HG02763 (cell line): ENCODE measurements around the gene ADGRB2.

Experiments used
- ATAC-seq: cut with Tn5 transposase; IDR thresholded peaks from one replicate; pipeline ENCODE4 v1.9.1; 2021; ENCODE audit warnings: mild to moderate bottlenecking, moderate library complexity; ENCODE audit not compliant: unreplicated experiment

Gene ADGRB2

DNA sequence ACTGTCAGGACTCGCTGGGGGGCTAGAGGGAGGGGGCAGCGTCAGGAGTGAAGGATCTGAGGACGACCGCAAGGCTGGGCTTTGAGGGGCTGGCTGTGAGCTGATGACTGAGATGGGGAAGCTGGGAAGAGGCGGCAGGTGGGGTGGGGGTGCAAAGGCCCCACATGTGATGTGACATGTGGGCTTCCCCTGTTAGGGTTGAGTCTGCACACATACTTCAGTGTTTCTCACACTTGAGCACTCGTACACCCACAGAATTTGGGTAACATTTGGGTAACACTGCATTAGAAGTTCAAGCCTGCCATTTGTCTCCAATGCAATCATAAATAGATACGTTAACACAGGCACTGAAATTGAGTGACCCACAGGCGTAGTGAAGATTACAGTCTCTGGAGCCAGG is 76.5 kb downstream of the ADGRB2 start:
- no peak for ATAC-seq

DNA sequence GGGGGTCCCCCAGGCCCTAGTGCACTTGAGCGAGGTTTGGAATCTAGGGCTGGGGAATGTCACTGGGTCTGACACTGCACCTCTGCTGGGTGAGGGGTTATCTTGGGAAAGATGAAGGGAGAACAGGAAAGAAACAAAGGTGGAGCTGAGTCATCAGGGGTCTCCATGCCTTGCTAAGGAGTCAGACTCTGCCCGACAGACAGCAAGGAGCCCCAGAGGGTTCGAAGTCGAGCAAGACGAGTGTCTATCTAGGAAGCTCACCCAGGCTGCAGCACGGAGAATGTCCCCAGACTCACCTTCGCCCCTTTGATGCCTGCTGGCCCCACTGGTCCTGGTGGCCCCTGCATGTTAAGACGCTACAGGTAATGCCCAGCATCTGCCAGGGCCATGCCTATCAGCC is 78.3 kb downstream of the ADGRB2 start:
- no peak for ATAC-seq

DNA sequence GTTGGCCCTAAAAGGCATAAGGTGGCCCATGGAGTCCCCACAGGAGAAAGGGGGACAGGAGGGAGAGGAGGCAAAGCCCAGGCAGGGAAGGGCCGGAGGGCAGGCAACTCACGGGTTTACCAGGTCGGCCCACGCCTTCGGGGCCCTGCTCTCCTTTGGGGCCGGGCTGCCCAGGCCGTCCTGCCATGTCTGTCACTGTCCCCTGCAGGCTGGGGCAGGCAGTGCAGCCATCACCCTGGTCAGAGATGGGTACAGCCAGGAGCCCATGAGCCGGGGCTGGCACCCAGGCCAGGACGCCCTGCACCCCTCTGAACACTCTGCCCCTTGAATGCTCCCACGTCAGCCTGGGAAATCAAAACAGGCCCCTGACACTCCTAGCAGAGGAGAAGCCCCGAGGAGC is 80.1 kb downstream of the ADGRB2 start:
- no peak for ATAC-seq

DNA sequence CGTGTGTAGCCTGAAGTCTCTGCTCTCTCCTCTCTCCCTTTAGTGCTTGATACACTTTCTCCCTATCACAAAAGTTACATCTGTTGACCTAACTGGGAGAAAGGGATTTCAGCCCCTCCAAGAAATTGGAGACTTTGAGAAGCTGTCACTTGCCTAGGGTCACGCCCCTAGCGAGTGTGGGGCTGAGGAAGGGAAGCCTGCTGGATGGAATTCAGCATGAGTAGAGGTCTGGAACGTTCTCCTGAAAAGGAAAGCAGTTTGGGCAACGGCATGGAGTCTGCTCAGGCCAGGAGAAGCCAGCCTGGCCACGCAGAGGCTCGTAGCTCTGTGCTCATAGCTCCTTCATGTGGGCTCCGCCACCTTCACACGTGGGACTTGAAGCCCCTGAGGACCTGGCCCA is 82.7 kb downstream of the ADGRB2 start:
- ATAC-seq: no peak

GRCh38 chr1:31679676-31680230 is 84.4 kb downstream of the ADGRB2 start:
- no peak for ATAC-seq

DNA sequence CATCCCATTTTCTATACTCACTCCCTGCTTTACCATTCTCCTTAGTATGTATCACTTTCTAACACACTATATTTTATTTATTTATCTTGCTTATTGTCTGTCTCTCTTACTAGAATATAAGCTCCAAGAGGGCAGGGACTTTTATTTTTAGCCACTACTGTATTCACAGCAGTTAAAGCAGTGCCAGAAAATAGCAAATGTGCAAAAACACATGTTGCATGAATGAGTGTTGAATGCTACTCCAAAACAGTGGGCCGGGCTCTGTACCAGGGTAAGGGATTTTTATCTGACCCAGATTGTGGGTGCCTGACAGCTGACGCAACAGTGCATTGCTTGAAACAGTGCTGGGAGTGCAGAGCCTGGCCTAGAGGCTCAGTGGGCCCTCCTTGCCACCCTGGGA is 85.0 kb downstream of the ADGRB2 start:
- ATAC-seq: no peak

GRCh38 chr1:31678681-31679080 is 85.5 kb downstream of the ADGRB2 start:
- no peak for ATAC-seq

DNA sequence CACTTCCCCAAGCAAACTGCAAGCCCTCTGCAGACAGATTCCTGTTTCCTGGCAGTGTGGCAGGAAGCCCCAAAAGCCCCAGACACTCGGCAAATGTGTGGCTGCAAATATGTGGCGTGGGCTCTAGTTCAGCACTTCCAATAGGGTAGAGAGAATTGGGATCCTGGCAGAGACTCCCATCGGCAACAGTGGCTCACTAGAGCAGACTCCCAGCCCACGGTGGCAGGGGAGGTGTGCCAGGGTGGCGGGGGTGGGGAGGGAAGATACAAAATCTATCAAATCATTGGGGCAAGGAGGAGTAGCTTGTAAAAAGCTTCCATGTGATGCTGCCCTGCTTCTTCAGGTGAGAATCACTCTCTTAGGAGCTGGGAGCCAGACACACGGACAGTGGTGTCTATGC is 86.2 kb downstream of the ADGRB2 start:
- no peak for ATAC-seq

DNA sequence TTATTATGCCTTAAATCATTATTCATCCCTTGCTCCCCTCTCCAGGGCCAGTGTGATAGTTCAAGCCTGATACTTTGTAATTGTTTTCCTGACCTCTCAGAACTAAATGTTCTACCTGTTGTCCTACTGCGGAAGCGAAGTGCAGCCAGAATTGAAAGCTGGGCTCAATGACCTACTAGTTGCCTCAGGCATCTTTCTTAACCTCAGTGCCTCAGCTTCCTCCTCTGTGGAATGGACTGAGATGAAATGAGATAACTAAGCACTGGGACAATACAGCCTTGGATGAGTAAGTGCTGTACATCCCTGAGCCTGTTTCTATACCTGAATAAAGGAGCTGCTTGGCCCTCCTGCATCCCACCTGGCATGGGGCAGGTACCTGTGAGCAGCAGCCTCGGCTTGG is 86.7 kb downstream of the ADGRB2 start:
- ATAC-seq: no peak
